Liver (tissue), 3 donors: Measurements from ENCODE around the gene CDH7.

Experiments
- GABPA ChIP-seq, 2 donors: IDR thresholded peaks in 1 of 2; conservative IDR thresholded peaks in 1 of 2; 2 replicates each; pipeline ENCODE4 v1.6.1; 2016; ENCODE audit warnings: antibody characterized with exemption in 2 of 2, mild to moderate bottlenecking in 1 of 2, moderate library complexity in 1 of 2
- JUND ChIP-seq, 2 donors: IDR thresholded peaks; 2 replicates each; pipeline ENCODE4 v1.6.1; 2016; ENCODE audit warnings: antibody characterized with exemption in 2 of 2
- SP1 ChIP-seq: IDR thresholded peaks from 2 replicates; pipeline ENCODE4 v1.6.1; 2018; ENCODE audit warnings: antibody characterized with exemption, mild to moderate bottlenecking
- TAF1 ChIP-seq: conservative IDR thresholded peaks from 2 replicates; pipeline ENCODE4 v1.6.1; 2016; ENCODE audit warnings: antibody characterized with exemption, mild to moderate bottlenecking
- TF ChIP-seq, protein P1 (sequence below): IDR thresholded peaks from 2 replicates; pipeline ENCODE4 v1.6.1; 2016; ENCODE audit warnings: antibody characterized with exemption
- TF ChIP-seq, protein P2 (sequence below): fragments of 150-350 bp; IDR thresholded peaks from 2 replicates; pipeline ENCODE4 v1.5.1; 2017; ENCODE audit warnings: improper control_type of control experiment, low read depth, low read length; ENCODE audit not compliant: missing input control
- TF ChIP-seq, protein P3 (sequence below): IDR thresholded peaks from 2 replicates; pipeline ENCODE4 v1.6.1; 2016; ENCODE audit warnings: antibody characterized with exemption, mild to moderate bottlenecking
- donor health status: healthy.
- donor health status: healthy.

DNA sequence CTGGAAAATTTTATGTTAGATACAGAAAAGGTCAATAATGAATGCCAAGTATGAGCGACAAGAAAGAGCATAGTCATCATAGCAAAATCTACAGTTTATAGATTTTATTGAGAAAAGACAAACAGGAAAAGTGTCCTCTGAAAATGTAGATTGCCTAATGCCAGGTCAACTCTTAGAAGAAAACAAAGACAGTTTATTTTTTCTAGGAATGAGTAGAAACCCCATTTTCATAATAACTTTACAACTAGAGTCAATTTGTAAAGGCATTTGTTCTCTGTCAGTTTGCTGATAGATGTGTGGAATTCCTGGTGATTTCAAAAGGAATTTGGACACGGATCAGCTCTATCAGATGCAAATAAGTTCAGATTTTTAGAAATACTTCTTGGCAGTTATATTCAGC lies 16.6 kb downstream of the CDH7 start:
- TF ChIP-seq, protein P1, sequence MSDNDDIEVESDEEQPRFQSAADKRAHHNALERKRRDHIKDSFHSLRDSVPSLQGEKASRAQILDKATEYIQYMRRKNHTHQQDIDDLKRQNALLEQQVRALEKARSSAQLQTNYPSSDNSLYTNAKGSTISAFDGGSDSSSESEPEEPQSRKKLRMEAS = no peak
- TF ChIP-seq, protein P2, sequence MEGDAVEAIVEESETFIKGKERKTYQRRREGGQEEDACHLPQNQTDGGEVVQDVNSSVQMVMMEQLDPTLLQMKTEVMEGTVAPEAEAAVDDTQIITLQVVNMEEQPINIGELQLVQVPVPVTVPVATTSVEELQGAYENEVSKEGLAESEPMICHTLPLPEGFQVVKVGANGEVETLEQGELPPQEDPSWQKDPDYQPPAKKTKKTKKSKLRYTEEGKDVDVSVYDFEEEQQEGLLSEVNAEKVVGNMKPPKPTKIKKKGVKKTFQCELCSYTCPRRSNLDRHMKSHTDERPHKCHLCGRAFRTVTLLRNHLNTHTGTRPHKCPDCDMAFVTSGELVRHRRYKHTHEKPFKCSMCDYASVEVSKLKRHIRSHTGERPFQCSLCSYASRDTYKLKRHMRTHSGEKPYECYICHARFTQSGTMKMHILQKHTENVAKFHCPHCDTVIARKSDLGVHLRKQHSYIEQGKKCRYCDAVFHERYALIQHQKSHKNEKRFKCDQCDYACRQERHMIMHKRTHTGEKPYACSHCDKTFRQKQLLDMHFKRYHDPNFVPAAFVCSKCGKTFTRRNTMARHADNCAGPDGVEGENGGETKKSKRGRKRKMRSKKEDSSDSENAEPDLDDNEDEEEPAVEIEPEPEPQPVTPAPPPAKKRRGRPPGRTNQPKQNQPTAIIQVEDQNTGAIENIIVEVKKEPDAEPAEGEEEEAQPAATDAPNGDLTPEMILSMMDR = no peak
- TF ChIP-seq TAF1 (no peak), GABPA (IDR thresholded peaks at IDR 0.05 in 1 of 2, conservative IDR thresholded peaks at IDR 0.05 in 1 of 2) (no peak), SP1 (no peak), JUND (IDR thresholded peaks at IDR 0.05) (no peak)
- TF ChIP-seq, protein P3, sequence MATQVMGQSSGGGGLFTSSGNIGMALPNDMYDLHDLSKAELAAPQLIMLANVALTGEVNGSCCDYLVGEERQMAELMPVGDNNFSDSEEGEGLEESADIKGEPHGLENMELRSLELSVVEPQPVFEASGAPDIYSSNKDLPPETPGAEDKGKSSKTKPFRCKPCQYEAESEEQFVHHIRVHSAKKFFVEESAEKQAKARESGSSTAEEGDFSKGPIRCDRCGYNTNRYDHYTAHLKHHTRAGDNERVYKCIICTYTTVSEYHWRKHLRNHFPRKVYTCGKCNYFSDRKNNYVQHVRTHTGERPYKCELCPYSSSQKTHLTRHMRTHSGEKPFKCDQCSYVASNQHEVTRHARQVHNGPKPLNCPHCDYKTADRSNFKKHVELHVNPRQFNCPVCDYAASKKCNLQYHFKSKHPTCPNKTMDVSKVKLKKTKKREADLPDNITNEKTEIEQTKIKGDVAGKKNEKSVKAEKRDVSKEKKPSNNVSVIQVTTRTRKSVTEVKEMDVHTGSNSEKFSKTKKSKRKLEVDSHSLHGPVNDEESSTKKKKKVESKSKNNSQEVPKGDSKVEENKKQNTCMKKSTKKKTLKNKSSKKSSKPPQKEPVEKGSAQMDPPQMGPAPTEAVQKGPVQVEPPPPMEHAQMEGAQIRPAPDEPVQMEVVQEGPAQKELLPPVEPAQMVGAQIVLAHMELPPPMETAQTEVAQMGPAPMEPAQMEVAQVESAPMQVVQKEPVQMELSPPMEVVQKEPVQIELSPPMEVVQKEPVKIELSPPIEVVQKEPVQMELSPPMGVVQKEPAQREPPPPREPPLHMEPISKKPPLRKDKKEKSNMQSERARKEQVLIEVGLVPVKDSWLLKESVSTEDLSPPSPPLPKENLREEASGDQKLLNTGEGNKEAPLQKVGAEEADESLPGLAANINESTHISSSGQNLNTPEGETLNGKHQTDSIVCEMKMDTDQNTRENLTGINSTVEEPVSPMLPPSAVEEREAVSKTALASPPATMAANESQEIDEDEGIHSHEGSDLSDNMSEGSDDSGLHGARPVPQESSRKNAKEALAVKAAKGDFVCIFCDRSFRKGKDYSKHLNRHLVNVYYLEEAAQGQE = no peak
